Fibroblast of lung (primary cell): Measurements from ENCODE around the gene RAPH1. TPM values are rescaled to one million over a fixed set of nuclear protein-coding genes. Genes with fewer than 3 reads are reported as not detected.

ENCODE experiments used
- DNase-seq, 2 donors: peaks; one replicate each; pipeline versions ENCODE4 v3.0.0 to v3.0.0-alpha.2; 2010; ENCODE audit warnings: low read depth in 2 of 2
- H2AFZ ChIP-seq: 2 replicates; pipeline ENCODE4 v1.5.1; 2012; ENCODE audit warnings: low read length, control low read depth, inconsistent platforms
- H3K27ac ChIP-seq: 2 replicates; pipeline ENCODE4 v1.5.1; 2011; ENCODE audit warnings: low read length, control low read depth; ENCODE audit not compliant: insufficient read depth
- H3K27me3 ChIP-seq: 2 replicates; pipeline ENCODE4 v1.5.1; 2011; ENCODE audit warnings: mild to moderate bottlenecking, low read length; ENCODE audit not compliant: control insufficient read depth, insufficient read depth
- H3K36me3 ChIP-seq: 2 replicates; pipeline ENCODE4 v1.5.1; 2011; ENCODE audit warnings: low read length; ENCODE audit not compliant: control insufficient read depth, insufficient read depth
- H3K4me1 ChIP-seq: 2 replicates; pipeline ENCODE4 v1.5.1; 2011; ENCODE audit warnings: low read length; ENCODE audit not compliant: control insufficient read depth, insufficient read depth; ENCODE audit errors: extremely low read depth
- H3K4me2 ChIP-seq: 2 replicates; pipeline ENCODE4 v1.5.1; 2011; ENCODE audit warnings: low read length, control low read depth; ENCODE audit not compliant: insufficient read depth; ENCODE audit errors: extremely low read depth
- H3K4me3 ChIP-seq, 4 experiments: fragments of 200-600 bp in 1 of 4; sonication (generic) in 1 of 4; replicated peaks in 1 of 4; 2 replicates each; pipeline ENCODE4 v1.5.1; 2011 to 2016; ENCODE audit warnings: low read length in 4 of 4, low read depth in 3 of 4, mild to moderate bottlenecking in 3 of 4, control low read depth in 2 of 4, inconsistent platforms in 1 of 4, mixed read lengths in 1 of 4; ENCODE audit not compliant: insufficient read depth in 1 of 4; ENCODE audit errors: control extremely low read depth in 1 of 4
- H3K79me2 ChIP-seq: 2 replicates; pipeline ENCODE4 v1.5.1; 2012; ENCODE audit warnings: mild to moderate bottlenecking, low read length, inconsistent platforms; ENCODE audit not compliant: control insufficient read depth, insufficient read depth
- H3K9ac ChIP-seq: 2 replicates; pipeline ENCODE4 v1.5.1; 2011; ENCODE audit warnings: mild to moderate bottlenecking, low read length, control low read depth; ENCODE audit not compliant: insufficient read depth
- H3K9me3 ChIP-seq: 2 replicates; pipeline ENCODE4 v1.5.1; 2012; ENCODE audit warnings: low read depth, low read length; ENCODE audit not compliant: control insufficient read depth, insufficient read depth
- H4K20me1 ChIP-seq: 2 replicates; pipeline ENCODE4 v1.5.1; 2011; ENCODE audit warnings: low read length; ENCODE audit not compliant: control insufficient read depth, insufficient read depth; ENCODE audit errors: extremely low read depth
- EZH2 ChIP-seq: IDR thresholded peaks from 2 replicates; pipeline ENCODE4 v1.5.1; 2012; ENCODE audit warnings: low read length, control low read depth, mild to moderate bottlenecking; ENCODE audit errors: missing control alignments
- polyA plus RNA-seq, 2 donors: library from polyadenylated mRNA; depleted of rRNA in 1 of 2; stranded (reverse) in 1 of 2; unstranded in 1 of 2; fragments of >200 nt; gene quantifications; 2 replicates each; pipeline ENCODE4 v1.2.1, GENCODE V29; 2011 to 2012; ENCODE audit warnings: missing spikeins in 1 of 2
- total RNA-seq: library from RNA; depleted of rRNA; stranded (reverse); fragments of >200 nt; gene quantifications from 2 replicates; pipeline ENCODE4 v1.2.1, GENCODE V29; 2014
- TF ChIP-seq, protein P1 (sequence below), 2 donors: IDR thresholded peaks in 1 of 2; conservative IDR thresholded peaks in 1 of 2; 1 replicate in 1 of 2; 2 replicates in 1 of 2; pipeline ENCODE4 v1.5.1; 2011 to 2012; ENCODE audit warnings: low read length in 2 of 2, control low read depth in 1 of 2, inconsistent platforms in 1 of 2, low read depth in 1 of 2, mild to moderate bottlenecking in 1 of 2

The RAPH1 gene
- total and polyA plus RNA-seq, 2 donors (not counting 1 experiment from before 2014, with no cell fraction given) = 14.1 to 21.1 TPM

DNA sequence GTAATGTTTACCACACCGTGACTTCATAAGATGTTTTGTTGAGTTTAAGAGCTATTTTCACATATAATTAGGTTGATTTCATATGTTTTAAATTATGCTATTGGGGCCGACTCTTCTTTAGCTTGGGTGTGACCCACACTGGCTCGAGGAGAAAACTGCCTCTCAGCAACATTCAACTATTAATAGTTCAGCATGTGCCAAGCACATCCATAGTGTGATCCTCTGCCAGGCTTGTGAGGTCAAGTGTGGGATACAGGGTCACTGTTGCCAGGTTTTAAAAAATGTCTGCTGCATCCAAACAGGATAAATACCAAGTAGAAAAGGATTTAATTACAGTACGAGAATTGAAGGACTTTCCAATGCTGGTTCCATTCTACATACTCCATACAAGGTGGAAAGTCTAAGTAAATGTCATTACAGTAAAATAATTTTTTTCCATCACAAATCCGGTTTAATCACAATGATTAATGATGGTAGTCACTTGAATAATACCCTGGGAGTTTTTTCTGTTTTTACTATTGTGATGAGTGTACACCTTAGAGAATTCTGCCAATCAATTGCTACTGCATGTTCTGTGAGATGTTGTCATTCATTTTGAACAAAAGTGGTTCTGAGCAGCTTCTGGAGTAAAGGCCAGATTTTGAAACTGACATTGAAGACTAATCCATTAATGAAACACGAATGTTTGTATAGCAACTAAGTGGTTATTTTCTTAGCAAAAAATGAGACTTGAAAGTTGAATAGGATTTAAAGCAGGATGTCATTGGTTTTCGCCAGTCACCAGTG is 122.4 kb downstream of the RAPH1 start:
- Histone ChIP-seq H3K36me3 (peaks cover 10% of the 10 kb centered on the region), H3K4me3 (no peak overlapping the region), H3K9me3 (no peaks in the 10 kb centered on the region), H3K4me1 (peaks cover 3% of the 10 kb centered on the region), H3K27me3 (no peaks in the 10 kb centered on the region), H3K4me2 (no peak overlapping the region), H3K27ac (no peak overlapping the region), H3K79me2 (no peaks in the 10 kb centered on the region), H4K20me1 (no peaks in the 10 kb centered on the region), H2AFZ (no peak overlapping the region), H3K9ac (no peak overlapping the region)
- TF ChIP-seq, protein P1, sequence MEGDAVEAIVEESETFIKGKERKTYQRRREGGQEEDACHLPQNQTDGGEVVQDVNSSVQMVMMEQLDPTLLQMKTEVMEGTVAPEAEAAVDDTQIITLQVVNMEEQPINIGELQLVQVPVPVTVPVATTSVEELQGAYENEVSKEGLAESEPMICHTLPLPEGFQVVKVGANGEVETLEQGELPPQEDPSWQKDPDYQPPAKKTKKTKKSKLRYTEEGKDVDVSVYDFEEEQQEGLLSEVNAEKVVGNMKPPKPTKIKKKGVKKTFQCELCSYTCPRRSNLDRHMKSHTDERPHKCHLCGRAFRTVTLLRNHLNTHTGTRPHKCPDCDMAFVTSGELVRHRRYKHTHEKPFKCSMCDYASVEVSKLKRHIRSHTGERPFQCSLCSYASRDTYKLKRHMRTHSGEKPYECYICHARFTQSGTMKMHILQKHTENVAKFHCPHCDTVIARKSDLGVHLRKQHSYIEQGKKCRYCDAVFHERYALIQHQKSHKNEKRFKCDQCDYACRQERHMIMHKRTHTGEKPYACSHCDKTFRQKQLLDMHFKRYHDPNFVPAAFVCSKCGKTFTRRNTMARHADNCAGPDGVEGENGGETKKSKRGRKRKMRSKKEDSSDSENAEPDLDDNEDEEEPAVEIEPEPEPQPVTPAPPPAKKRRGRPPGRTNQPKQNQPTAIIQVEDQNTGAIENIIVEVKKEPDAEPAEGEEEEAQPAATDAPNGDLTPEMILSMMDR (conservative IDR thresholded peaks at IDR 0.05 in 1 of 2, IDR thresholded peaks at IDR 0.05 in 1 of 2; ENCODE audit: low read depth in 1 of 2, low read length in 2 of 2) = no peak
- TF ChIP-seq EZH2 = no peak
- no peak for DNase-seq

DNA sequence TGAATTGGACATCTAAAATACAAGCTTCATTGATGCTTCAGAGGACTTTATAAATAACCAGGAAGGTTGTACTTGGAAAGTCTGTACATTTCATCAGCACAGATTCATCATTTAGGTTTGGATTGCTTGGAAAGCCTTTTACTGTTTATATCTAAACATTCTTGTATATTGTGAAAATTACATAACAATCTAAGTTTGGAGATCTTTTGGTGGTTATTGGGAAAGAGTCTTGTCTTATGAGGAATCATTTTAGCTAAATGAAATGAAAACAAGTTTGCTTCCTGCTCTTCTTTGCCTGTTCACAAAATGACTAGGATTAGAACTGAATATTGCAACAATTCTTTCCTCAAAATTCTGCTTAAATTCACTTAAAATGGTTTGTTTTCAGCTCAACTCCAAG is 127.6 kb downstream of the RAPH1 start:
- Histone ChIP-seq H3K4me3 (no peak overlapping the region), H3K9ac (no peak overlapping the region), H4K20me1 (no peaks in the 10 kb centered on the region), H3K4me1 (peaks cover 17% of the 10 kb centered on the region), H3K79me2 (no peaks in the 10 kb centered on the region), H3K36me3 (peaks cover 8% of the 10 kb centered on the region), H3K27me3 (no peaks in the 10 kb centered on the region), H3K9me3 (no peaks in the 10 kb centered on the region), H3K27ac (no peak overlapping the region), H3K4me2 (no peak overlapping the region), H2AFZ (no peak overlapping the region)
- DNase-seq = peak in 1 of 2 donors; percentile 44
- TF ChIP-seq, protein P1 (conservative IDR thresholded peaks at IDR 0.05 in 1 of 2, IDR thresholded peaks at IDR 0.05 in 1 of 2; ENCODE audit: low read depth in 1 of 2, low read length in 2 of 2) = no peak
- TF ChIP-seq EZH2 = no peak

DNA sequence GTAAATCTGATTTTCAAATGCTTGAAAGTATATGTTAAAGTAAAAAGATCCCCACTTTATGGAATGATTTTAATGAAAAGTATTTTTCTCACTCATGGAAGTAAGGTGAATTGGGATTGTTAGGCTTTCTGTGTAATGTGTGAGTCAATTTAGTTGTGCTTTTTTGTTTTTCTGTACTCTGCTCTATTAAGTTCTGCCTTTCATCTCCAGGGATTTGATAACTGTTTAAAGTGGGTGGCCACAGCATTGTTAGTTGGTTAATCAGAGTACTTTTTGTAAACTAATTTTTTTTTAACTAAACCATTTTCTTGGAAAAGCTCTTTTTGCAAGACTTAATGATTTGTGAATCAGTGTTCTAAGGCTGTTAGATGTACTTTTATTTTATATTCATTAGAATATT is 130.1 kb downstream of the RAPH1 start:
- Histone ChIP-seq H3K4me3 (no peak overlapping the region), H3K9ac (no peak overlapping the region), H3K27ac (peak overlapping the region; percentile 22), H3K4me1 (peaks cover 17% of the 10 kb centered on the region), H3K36me3 (peaks cover 3% of the 10 kb centered on the region), H3K27me3 (no peaks in the 10 kb centered on the region), H4K20me1 (no peaks in the 10 kb centered on the region), H2AFZ (no peak overlapping the region), H3K4me2 (no peak overlapping the region), H3K9me3 (no peaks in the 10 kb centered on the region), H3K79me2 (no peaks in the 10 kb centered on the region)
- peak; percentile 59 to 80 for DNase-seq
- no peak for TF ChIP-seq EZH2
- TF ChIP-seq, protein P1 (conservative IDR thresholded peaks at IDR 0.05 in 1 of 2, IDR thresholded peaks at IDR 0.05 in 1 of 2; ENCODE audit: low read depth in 1 of 2, low read length in 2 of 2) = no peak
